ENCODE data around the gene FNTB. TPM values are rescaled to one million over a fixed set of nuclear protein-coding genes. Genes with fewer than 3 reads are reported as not detected.

FNTB gene
- total and polyA plus RNA-seq, 2 of the 13 experiments (the other 11 are each of a cell fraction or from before 2014, with no cell fraction given) = 23.6 to 28.5 TPM

GRCh38 chr14:65102441-65103149, 115.9 kb downstream of the FNTB start, which contains the start of gene MAX (continued):
- TF ChIP-seq MYNN (CRISPR knock-in tag; IDR thresholded peaks at IDR 0.05; ENCODE audit: low read depth) (no peak), CCDC6 (CRISPR knock-in tag; IDR thresholded peaks at IDR 0.05) (peak; percentile 28; the same call in 1 of the 2 replicates), ZFP41 (CRISPR knock-in tag; IDR thresholded peaks at IDR 0.05; ENCODE audit: borderline replicate concordance) (no peak), SRSF1 (optimal IDR thresholded peaks at IDR 0.05; ENCODE audit: low read depth, low read length) (peak; percentile 38), PREB (CRISPR knock-in tag; IDR thresholded peaks at IDR 0.05) (no peak), ZNF740 (CRISPR knock-in tag; IDR thresholded peaks at IDR 0.05) (peak; percentile 87), SRY (CRISPR knock-in tag; IDR thresholded peaks at IDR 0.05) (0 out of 2 replicates have a peak, but pooled peaks have one; percentile 37), REPIN1 (CRISPR knock-in tag; IDR thresholded peaks at IDR 0.05; ENCODE audit: borderline replicate concordance, low read depth) (no peak), ZNF619 (CRISPR knock-in tag; IDR thresholded peaks at IDR 0.05) (0 out of 2 replicates have a peak, but pooled peaks have one; percentile 3), ZNF143 (CRISPR knock-in tag; IDR thresholded peaks at IDR 0.05) (peak; percentile 91), EED (CRISPR knock-in tag; IDR thresholded peaks at IDR 0.05) (no peak), TAF1 (CRISPR knock-in tag; IDR thresholded peaks at IDR 0.05) (peak; percentile 59; the same call in 1 of the 2 replicates), MED1 (CRISPR knock-in tag; IDR thresholded peaks at IDR 0.05) (peak; percentile 35; the same call in 1 of the 2 replicates), ZNF296 (CRISPR knock-in tag; conservative IDR thresholded peaks at IDR 0.05) (no peak), HIC2 (CRISPR knock-in tag; IDR thresholded peaks at IDR 0.05; ENCODE audit: low read depth) (no peak), EP300 (IDR thresholded peaks at IDR 0.05; ENCODE audit: low read depth in 2 of 2, low read length in 2 of 2) (0 out of 4 replicates have a peak, but pooled peaks of 1 of the 2 experiments have one; percentile 7), EP300 (CRISPR knock-in tag; IDR thresholded peaks at IDR 0.05; ENCODE audit: borderline replicate concordance) (no peak), ZNF136 (CRISPR knock-in tag; IDR thresholded peaks at IDR 0.05; ENCODE audit: low read depth) (no peak), HBP1 (CRISPR knock-in tag; IDR thresholded peaks at IDR 0.05; ENCODE audit: low read depth) (peak; percentile 15), PPARG (CRISPR knock-in tag; conservative IDR thresholded peaks at IDR 0.05) (no peak), GFI1 (CRISPR knock-in tag; IDR thresholded peaks at IDR 0.05; ENCODE audit: borderline replicate concordance) (no peak), HNRNPK (IDR thresholded peaks at IDR 0.05; ENCODE audit: low read depth, low read length, poor library complexity, severe bottlenecking) (peak; percentile 35), ZNF234 (CRISPR knock-in tag; conservative IDR thresholded peaks at IDR 0.05) (no peak), ETV5 (CRISPR knock-in tag; IDR thresholded peaks at IDR 0.05; ENCODE audit: borderline replicate concordance) (no peak), ZNF768 (CRISPR knock-in tag; IDR thresholded peaks at IDR 0.05) (no peak; the same call in 1 of the 2 replicates), MEIS1 (CRISPR knock-in tag; IDR thresholded peaks at IDR 0.05; ENCODE audit: borderline replicate concordance) (no peak)
